SK-N-SH (cell line): Measurements from ENCODE around the gene CMC4. TPM values are rescaled to one million over a fixed set of nuclear protein-coding genes. Genes with fewer than 3 reads are reported as not detected.

Experiments
- CTCF ChIA-PET: fragments of 300-600, 350-600 bp; formaldehyde crosslinking; extraction: SDS; loops from one replicate; lab custom pipeline; 2021; lab: Yijun Ruan, JAX
- POLR2A ChIA-PET: fragments of 350-600 bp; sonication (Branson Sonifier 250); formaldehyde crosslinking; extraction: SDS; loops from one replicate; lab custom pipeline; 2020; ENCODE audit warnings: antibody characterized with exemption, inconsistent platforms; lab: Yijun Ruan, JAX
- DNase-seq: peaks from one replicate; pipeline ENCODE4 v3.0.0; 2012
- H2AFZ ChIP-seq: fragments of 200-600 bp; sonication (generic); 2 replicates; pipeline ENCODE4 v1.8.1; 2016; ENCODE audit warnings: antibody characterized with exemption, mild to moderate bottlenecking, low read depth
- H3F3A ChIP-seq: fragments of 200-600 bp; sonication (generic); replicated peaks from 2 replicates; pipeline ENCODE3; 2016; ENCODE audit warnings: antibody characterized with exemption, mild to moderate bottlenecking; ENCODE audit not compliant: insufficient read depth
- H3K27ac ChIP-seq, 2 experiments: fragments of 200-500 bp in 1 of 2; fragments of 200-600 bp in 1 of 2; sonication (Bioruptor generic) in 1 of 2; sonication (generic), shearing (Covaris generic) in 1 of 2; 2 replicates each; pipeline versions ENCODE4 v1.5.1 to v1.6.1; 2014 to 2016; ENCODE audit warnings: low read depth in 2 of 2, inconsistent platforms in 1 of 2, low read length in 1 of 2, mild to moderate bottlenecking in 1 of 2, mixed read lengths in 1 of 2
- H3K27me3 ChIP-seq: fragments of 200-600 bp; sonication (generic), shearing (Covaris generic); 2 replicates; pipeline ENCODE4 v1.6.1; 2016; ENCODE audit warnings: mixed run types; ENCODE audit not compliant: insufficient read depth
- H3K36me3 ChIP-seq, 2 experiments: fragments of 200-500 bp in 1 of 2; fragments of 200-600 bp in 1 of 2; sonication (Bioruptor generic) in 1 of 2; sonication (generic) in 1 of 2; replicated peaks in 1 of 2; 2 replicates each; pipeline versions ENCODE3 to v1.5.1; 2014 to 2016; ENCODE audit warnings: low read length in 1 of 2, mild to moderate bottlenecking in 1 of 2; ENCODE audit not compliant: insufficient read depth in 2 of 2, control insufficient read depth in 1 of 2
- H3K4me1 ChIP-seq, 2 experiments: fragments of 200-500 bp in 1 of 2; fragments of 200-600 bp in 1 of 2; sonication (Bioruptor generic) in 1 of 2; sonication (generic), shearing (Covaris generic) in 1 of 2; 2 replicates each; pipeline versions ENCODE4 v1.5.1 to v1.6.1; 2014 to 2016; ENCODE audit warnings: low read depth in 1 of 2, low read length in 1 of 2, mixed run types in 1 of 2; ENCODE audit not compliant: insufficient read depth in 2 of 2, control insufficient read depth in 1 of 2
- H3K4me2 ChIP-seq: fragments of 200-600 bp; sonication (generic), shearing (Covaris generic); 2 replicates; pipeline ENCODE4 v1.6.1; 2017; ENCODE audit warnings: mixed run types
- H3K4me3 ChIP-seq, 2 experiments: fragments of 200-500 bp in 1 of 2; fragments of 200-600 bp in 1 of 2; sonication (Bioruptor generic) in 1 of 2; sonication (generic), shearing (Covaris generic) in 1 of 2; 2 replicates each; pipeline versions ENCODE4 v1.5.1 to v1.8.1; 2014 to 2016; ENCODE audit warnings: low read depth in 2 of 2, inconsistent platforms in 1 of 2, low read length in 1 of 2, mild to moderate bottlenecking in 1 of 2, mixed read lengths in 1 of 2, moderate library complexity in 1 of 2
- H3K79me2 ChIP-seq: fragments of 200-600 bp; sonication (generic); 2 replicates; pipeline ENCODE4 v1.8.1; 2017; ENCODE audit warnings: mild to moderate bottlenecking; ENCODE audit not compliant: insufficient read depth
- H3K9ac ChIP-seq: fragments of 200-600 bp; sonication (generic); 2 replicates; pipeline ENCODE4 v1.6.1; 2017; ENCODE audit warnings: mixed run types
- H3K9me2 ChIP-seq: fragments of 200-600 bp; sonication (generic); 2 replicates; pipeline ENCODE4 v1.6.1; 2017; ENCODE audit warnings: mixed run types
- H3K9me3 ChIP-seq: fragments of 200-600 bp; sonication (generic); 2 replicates; pipeline ENCODE4 v1.6.1; 2017; ENCODE audit warnings: mixed run types, mild to moderate bottlenecking, moderate library complexity
- H4K20me1 ChIP-seq: fragments of 200-600 bp; sonication (generic); 2 replicates; pipeline ENCODE4 v1.6.1; 2017; ENCODE audit warnings: mild to moderate bottlenecking, mixed run types; ENCODE audit not compliant: insufficient read depth
- ELF1 ChIP-seq: IDR thresholded peaks from 2 replicates; pipeline ENCODE4 v1.4.0; 2012
- EP300 ChIP-seq, 2 experiments: IDR thresholded peaks; 2 replicates each; pipeline versions ENCODE4 v1.4.0 to v1.6.1; 2012; ENCODE audit warnings: borderline replicate concordance in 1 of 2, low read depth in 1 of 2, low read length in 1 of 2
- FOSL2 ChIP-seq: IDR thresholded peaks from 2 replicates; pipeline ENCODE4 v1.4.0; 2012; ENCODE audit warnings: low read depth, mild to moderate bottlenecking, moderate library complexity, borderline replicate concordance
- GATA2 ChIP-seq: sonication (generic); formaldehyde crosslinking; IDR thresholded peaks from 2 replicates; pipeline ENCODE4 v1.5.0; 2020; ENCODE audit warnings: mild to moderate bottlenecking, missing genetic modification reagents
- JUND ChIP-seq: IDR thresholded peaks from 2 replicates; pipeline ENCODE4 v1.4.0; 2012
- MAX ChIP-seq: IDR thresholded peaks from 2 replicates; pipeline ENCODE4 v1.4.0; 2012; ENCODE audit warnings: low read depth
- MEF2A ChIP-seq: IDR thresholded peaks from 2 replicates; pipeline ENCODE4 v1.4.0; 2012; ENCODE audit warnings: low read depth, borderline replicate concordance
- NRF1 ChIP-seq: IDR thresholded peaks from 2 replicates; pipeline ENCODE4 v1.6.1; 2012; ENCODE audit warnings: low read depth, mild to moderate bottlenecking, low read length
- POLR2AphosphoS5 ChIP-seq: IDR thresholded peaks from 2 replicates; pipeline ENCODE4 v1.6.1; 2012; ENCODE audit warnings: low read depth, low read length
- RXRA ChIP-seq: IDR thresholded peaks from 2 replicates; pipeline ENCODE4 v1.4.0; 2012; ENCODE audit warnings: low read depth, mild to moderate bottlenecking, borderline replicate concordance
- SIN3A ChIP-seq: IDR thresholded peaks from 2 replicates; pipeline ENCODE4 v1.6.1; 2012; ENCODE audit warnings: low read depth, mild to moderate bottlenecking, low read length, moderate library complexity, borderline replicate concordance
- SMC3 ChIP-seq: IDR thresholded peaks from 2 replicates; pipeline ENCODE4 v1.6.1; 2012; ENCODE audit warnings: low read depth, low read length, improper control_type of control experiment
- TCF12 ChIP-seq: IDR thresholded peaks from 2 replicates; pipeline ENCODE4 v1.4.0; 2012
- YY1 ChIP-seq: IDR thresholded peaks from 2 replicates; pipeline ENCODE4 v1.4.0; 2012; ENCODE audit warnings: low read depth, mild to moderate bottlenecking
- ZBTB33 ChIP-seq: IDR thresholded peaks from 2 replicates; pipeline ENCODE4 v1.4.0; 2012; ENCODE audit warnings: low read depth, borderline replicate concordance
- WGBS: methylation state at CpG from one replicate; pipeline ENCODE4 v1.1.6; 2017; ENCODE audit warnings: low lambda C conversion rate; 5-methylcytosine and 5-hydroxymethylcytosine counted together
- polyA plus RNA-seq, 3 experiments: library from polyadenylated mRNA; depleted of rRNA; stranded (reverse); fragments of >200 nt; gene quantifications; 2 replicates each; pipeline ENCODE4 v1.2.3, GENCODE V29; 2012

CMC4 gene
- polyA plus RNA-seq, 1 of the 3 experiments (the other 2 are of a cell fraction) = 12.0 TPM

GRCh38 chrX:155020591-155020990, 50.3 kb downstream of the CMC4 start:
- Histone ChIP-seq H3K9me3 (no peaks in the 10 kb centered on the region), H3K36me3 (no peaks in the 10 kb centered on the region), H4K20me1 (no peaks in the 10 kb centered on the region), H3K27ac (no peak overlapping the region), H3K4me1 (no peaks in the 10 kb centered on the region), H3K79me2 (no peaks in the 10 kb centered on the region), H3K27me3 (no peaks in the 10 kb centered on the region), H3F3A (no peaks in the 10 kb centered on the region), H3K9ac (no peak overlapping the region), H3K4me2 (no peak overlapping the region), H2AFZ (no peak overlapping the region), H3K9me2 (no peaks in the 10 kb centered on the region), H3K4me3 (no peak overlapping the region)
- DNase-seq = no peak
- POLR2A ChIA-PET = no interaction called here
- TF ChIP-seq SMC3 = no peak
- TF ChIP-seq FOSL2 = no peak
- TF ChIP-seq ELF1 = no peak
- no peak for TF ChIP-seq MEF2A
- no peak for TF ChIP-seq RXRA
- no peak for TF ChIP-seq MAX
- TF ChIP-seq TCF12 = no peak
- TF ChIP-seq NRF1 = no peak
- no peak for TF ChIP-seq ZBTB33
- TF ChIP-seq EP300 (IDR thresholded peaks at IDR 0.05; ENCODE audit: borderline replicate concordance in 1 of 2, low read depth in 1 of 2, low read length in 1 of 2) = no peak
- TF ChIP-seq GATA2 (CRISPR knock-in tag) = no peak
- no peak for TF ChIP-seq JUND
- no peak for TF ChIP-seq SIN3A
- TF ChIP-seq YY1 = no peak
- no peak for TF ChIP-seq POLR2AphosphoS5
- CTCF ChIA-PET = no interaction called here
- WGBS = 44% methylated on average over 3 of the region's 3 CpGs

Other genes with a start within 250 kb of the CMC4 start
- not detected in 2 replicates for gene SMIM9, start 236.5 kb downstream of the CMC4 start, polyA plus RNA-seq (2012; rRNA removed)
- 3.9 and 4.5 TPM in 2 replicates for gene F8A1, start 184.8 kb downstream of the CMC4 start, polyA plus RNA-seq (2012; rRNA removed)
- gene F8, start 48.4 kb downstream of the CMC4 start, polyA plus RNA-seq (2012; rRNA removed) = 2.5 and 4.2 TPM in 2 replicates
- 55.9 and 73.1 TPM in 2 replicates for gene FUNDC2, start 44.3 kb downstream of the CMC4 start, polyA plus RNA-seq (2012; rRNA removed)
- gene MTCP1, start within 50 bp of the CMC4 start, polyA plus RNA-seq (2012; rRNA removed) = 3.7 and 4.9 TPM in 2 replicates
- 11.2 and 16.6 TPM in 2 replicates for gene BRCC3, start 372 bp upstream of the CMC4 start, polyA plus RNA-seq (2012; rRNA removed)
- gene VBP1, start 145.3 kb upstream of the CMC4 start, polyA plus RNA-seq (2012; rRNA removed) = 13.8 and 18.1 TPM in 2 replicates
- 1.3 and 1.6 TPM in 2 replicates for gene RAB39B, start 193.4 kb upstream of the CMC4 start, polyA plus RNA-seq (2012; rRNA removed)